GM23338 (cell line): Measurements from ENCODE around the gene DUS4L.

Experiments used
- CREB1 ChIP-seq: fragments of 250-450 bp; sonication (Bioruptor Pico); IDR thresholded peaks from 2 replicates; pipeline ENCODE4 v1.5.0; 2020; ENCODE audit warnings: low read depth, mild to moderate bottlenecking, moderate library complexity
- EZH2 ChIP-seq: fragments of 200-600 bp; sonication (generic); IDR thresholded peaks from one replicate; pipeline ENCODE4 v1.8.0; 2017; ENCODE audit warnings: antibody characterized with exemption, mild to moderate bottlenecking, low read depth; ENCODE audit not compliant: unreplicated experiment
- EZH2phosphoT487 ChIP-seq: fragments of 200-600 bp; sonication (generic); IDR thresholded peaks from one replicate; pipeline ENCODE4 v1.8.1; 2018; ENCODE audit warnings: antibody characterized with exemption; ENCODE audit not compliant: unreplicated experiment
- JUNB ChIP-seq: IDR thresholded peaks from one replicate; pipeline ENCODE4 v1.6.1; 2016; ENCODE audit warnings: antibody characterized with exemption; ENCODE audit not compliant: unreplicated experiment
- NANOG ChIP-seq: IDR thresholded peaks from 2 replicates; pipeline ENCODE4 v1.6.1; 2016; ENCODE audit warnings: antibody characterized with exemption, borderline replicate concordance
- POLR2AphosphoS5 ChIP-seq: IDR thresholded peaks from 2 replicates; pipeline ENCODE4 v1.6.1; 2016; ENCODE audit warnings: antibody characterized with exemption, low read depth
- STAT1 ChIP-seq: IDR thresholded peaks from one replicate; pipeline ENCODE4 v1.6.1; 2016; ENCODE audit warnings: antibody characterized with exemption; ENCODE audit not compliant: unreplicated experiment
- ZNF114 ChIP-seq: fragments of 250-450 bp; sonication (Bioruptor Pico); IDR thresholded peaks from 2 replicates; pipeline ENCODE4 v1.5.0; 2020; ENCODE audit warnings: mild to moderate bottlenecking, moderate library complexity
- ZNF331 ChIP-seq: fragments of 250-450 bp; sonication (Bioruptor Pico); IDR thresholded peaks from 2 replicates; pipeline ENCODE4 v1.5.0; 2020; ENCODE audit warnings: low read depth, mild to moderate bottlenecking, moderate library complexity
- TF ChIP-seq, protein P1 (sequence below), 2 experiments: fragments of 200-600 bp in 1 of 2; sonication (generic) in 1 of 2; conservative IDR thresholded peaks; 2 replicates each; pipeline versions ENCODE4 v1.5.1 to v1.6.1; 2016 to 2017; ENCODE audit warnings: antibody characterized with exemption in 2 of 2, low read depth in 2 of 2, mild to moderate bottlenecking in 2 of 2, moderate library complexity in 1 of 2
- TF ChIP-seq, protein P2 (sequence below): IDR thresholded peaks from one replicate; pipeline ENCODE4 v1.6.1; 2018; ENCODE audit warnings: antibody characterized with exemption; ENCODE audit not compliant: unreplicated experiment
- TF ChIP-seq, protein P3 (sequence below): IDR thresholded peaks from 2 replicates; pipeline ENCODE4 v1.6.1; 2016; ENCODE audit warnings: antibody characterized with exemption
- TF ChIP-seq, protein P4 (sequence below): fragments of 250-450 bp; sonication (Bioruptor Pico); IDR thresholded peaks from 2 replicates; pipeline ENCODE4 v1.5.0; 2020; ENCODE audit warnings: mild to moderate bottlenecking, moderate library complexity

DNA sequence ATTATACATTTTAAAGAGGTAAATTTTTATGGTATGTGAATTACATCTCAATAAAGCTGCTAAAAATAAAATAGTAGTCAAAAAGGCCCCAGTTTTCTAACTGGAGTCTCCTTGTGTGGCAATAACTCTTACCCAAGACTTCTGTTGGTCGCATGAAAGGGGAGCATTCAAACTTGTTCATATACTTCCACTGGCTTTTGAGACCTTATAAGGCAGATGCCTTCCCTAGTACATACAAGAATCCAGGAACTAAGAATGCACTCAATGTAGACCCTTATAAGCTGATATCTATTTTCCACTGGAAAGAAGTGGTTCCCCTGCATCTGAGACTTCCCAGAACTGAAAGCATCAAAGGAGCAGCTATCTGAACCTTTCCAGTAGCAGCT lies 29.2 kb downstream of the DUS4L start:
- TF ChIP-seq POLR2AphosphoS5 (no peak), EZH2 (no peak), EZH2phosphoT487 (no peak), CREB1 (CRISPR knock-in tag) (no peak), JUNB (no peak), ZNF331 (CRISPR knock-in tag) (no peak), NANOG (no peak), ZNF114 (no peak), STAT1 (no peak)
- TF ChIP-seq, protein P1, sequence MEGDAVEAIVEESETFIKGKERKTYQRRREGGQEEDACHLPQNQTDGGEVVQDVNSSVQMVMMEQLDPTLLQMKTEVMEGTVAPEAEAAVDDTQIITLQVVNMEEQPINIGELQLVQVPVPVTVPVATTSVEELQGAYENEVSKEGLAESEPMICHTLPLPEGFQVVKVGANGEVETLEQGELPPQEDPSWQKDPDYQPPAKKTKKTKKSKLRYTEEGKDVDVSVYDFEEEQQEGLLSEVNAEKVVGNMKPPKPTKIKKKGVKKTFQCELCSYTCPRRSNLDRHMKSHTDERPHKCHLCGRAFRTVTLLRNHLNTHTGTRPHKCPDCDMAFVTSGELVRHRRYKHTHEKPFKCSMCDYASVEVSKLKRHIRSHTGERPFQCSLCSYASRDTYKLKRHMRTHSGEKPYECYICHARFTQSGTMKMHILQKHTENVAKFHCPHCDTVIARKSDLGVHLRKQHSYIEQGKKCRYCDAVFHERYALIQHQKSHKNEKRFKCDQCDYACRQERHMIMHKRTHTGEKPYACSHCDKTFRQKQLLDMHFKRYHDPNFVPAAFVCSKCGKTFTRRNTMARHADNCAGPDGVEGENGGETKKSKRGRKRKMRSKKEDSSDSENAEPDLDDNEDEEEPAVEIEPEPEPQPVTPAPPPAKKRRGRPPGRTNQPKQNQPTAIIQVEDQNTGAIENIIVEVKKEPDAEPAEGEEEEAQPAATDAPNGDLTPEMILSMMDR (conservative IDR thresholded peaks at IDR 0.05; ENCODE audit: low read depth in 2 of 2): no peak
- TF ChIP-seq, protein P2, sequence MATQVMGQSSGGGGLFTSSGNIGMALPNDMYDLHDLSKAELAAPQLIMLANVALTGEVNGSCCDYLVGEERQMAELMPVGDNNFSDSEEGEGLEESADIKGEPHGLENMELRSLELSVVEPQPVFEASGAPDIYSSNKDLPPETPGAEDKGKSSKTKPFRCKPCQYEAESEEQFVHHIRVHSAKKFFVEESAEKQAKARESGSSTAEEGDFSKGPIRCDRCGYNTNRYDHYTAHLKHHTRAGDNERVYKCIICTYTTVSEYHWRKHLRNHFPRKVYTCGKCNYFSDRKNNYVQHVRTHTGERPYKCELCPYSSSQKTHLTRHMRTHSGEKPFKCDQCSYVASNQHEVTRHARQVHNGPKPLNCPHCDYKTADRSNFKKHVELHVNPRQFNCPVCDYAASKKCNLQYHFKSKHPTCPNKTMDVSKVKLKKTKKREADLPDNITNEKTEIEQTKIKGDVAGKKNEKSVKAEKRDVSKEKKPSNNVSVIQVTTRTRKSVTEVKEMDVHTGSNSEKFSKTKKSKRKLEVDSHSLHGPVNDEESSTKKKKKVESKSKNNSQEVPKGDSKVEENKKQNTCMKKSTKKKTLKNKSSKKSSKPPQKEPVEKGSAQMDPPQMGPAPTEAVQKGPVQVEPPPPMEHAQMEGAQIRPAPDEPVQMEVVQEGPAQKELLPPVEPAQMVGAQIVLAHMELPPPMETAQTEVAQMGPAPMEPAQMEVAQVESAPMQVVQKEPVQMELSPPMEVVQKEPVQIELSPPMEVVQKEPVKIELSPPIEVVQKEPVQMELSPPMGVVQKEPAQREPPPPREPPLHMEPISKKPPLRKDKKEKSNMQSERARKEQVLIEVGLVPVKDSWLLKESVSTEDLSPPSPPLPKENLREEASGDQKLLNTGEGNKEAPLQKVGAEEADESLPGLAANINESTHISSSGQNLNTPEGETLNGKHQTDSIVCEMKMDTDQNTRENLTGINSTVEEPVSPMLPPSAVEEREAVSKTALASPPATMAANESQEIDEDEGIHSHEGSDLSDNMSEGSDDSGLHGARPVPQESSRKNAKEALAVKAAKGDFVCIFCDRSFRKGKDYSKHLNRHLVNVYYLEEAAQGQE: no peak
- TF ChIP-seq, protein P3, sequence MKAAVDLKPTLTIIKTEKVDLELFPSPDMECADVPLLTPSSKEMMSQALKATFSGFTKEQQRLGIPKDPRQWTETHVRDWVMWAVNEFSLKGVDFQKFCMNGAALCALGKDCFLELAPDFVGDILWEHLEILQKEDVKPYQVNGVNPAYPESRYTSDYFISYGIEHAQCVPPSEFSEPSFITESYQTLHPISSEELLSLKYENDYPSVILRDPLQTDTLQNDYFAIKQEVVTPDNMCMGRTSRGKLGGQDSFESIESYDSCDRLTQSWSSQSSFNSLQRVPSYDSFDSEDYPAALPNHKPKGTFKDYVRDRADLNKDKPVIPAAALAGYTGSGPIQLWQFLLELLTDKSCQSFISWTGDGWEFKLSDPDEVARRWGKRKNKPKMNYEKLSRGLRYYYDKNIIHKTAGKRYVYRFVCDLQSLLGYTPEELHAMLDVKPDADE: no peak
- TF ChIP-seq, protein P4, sequence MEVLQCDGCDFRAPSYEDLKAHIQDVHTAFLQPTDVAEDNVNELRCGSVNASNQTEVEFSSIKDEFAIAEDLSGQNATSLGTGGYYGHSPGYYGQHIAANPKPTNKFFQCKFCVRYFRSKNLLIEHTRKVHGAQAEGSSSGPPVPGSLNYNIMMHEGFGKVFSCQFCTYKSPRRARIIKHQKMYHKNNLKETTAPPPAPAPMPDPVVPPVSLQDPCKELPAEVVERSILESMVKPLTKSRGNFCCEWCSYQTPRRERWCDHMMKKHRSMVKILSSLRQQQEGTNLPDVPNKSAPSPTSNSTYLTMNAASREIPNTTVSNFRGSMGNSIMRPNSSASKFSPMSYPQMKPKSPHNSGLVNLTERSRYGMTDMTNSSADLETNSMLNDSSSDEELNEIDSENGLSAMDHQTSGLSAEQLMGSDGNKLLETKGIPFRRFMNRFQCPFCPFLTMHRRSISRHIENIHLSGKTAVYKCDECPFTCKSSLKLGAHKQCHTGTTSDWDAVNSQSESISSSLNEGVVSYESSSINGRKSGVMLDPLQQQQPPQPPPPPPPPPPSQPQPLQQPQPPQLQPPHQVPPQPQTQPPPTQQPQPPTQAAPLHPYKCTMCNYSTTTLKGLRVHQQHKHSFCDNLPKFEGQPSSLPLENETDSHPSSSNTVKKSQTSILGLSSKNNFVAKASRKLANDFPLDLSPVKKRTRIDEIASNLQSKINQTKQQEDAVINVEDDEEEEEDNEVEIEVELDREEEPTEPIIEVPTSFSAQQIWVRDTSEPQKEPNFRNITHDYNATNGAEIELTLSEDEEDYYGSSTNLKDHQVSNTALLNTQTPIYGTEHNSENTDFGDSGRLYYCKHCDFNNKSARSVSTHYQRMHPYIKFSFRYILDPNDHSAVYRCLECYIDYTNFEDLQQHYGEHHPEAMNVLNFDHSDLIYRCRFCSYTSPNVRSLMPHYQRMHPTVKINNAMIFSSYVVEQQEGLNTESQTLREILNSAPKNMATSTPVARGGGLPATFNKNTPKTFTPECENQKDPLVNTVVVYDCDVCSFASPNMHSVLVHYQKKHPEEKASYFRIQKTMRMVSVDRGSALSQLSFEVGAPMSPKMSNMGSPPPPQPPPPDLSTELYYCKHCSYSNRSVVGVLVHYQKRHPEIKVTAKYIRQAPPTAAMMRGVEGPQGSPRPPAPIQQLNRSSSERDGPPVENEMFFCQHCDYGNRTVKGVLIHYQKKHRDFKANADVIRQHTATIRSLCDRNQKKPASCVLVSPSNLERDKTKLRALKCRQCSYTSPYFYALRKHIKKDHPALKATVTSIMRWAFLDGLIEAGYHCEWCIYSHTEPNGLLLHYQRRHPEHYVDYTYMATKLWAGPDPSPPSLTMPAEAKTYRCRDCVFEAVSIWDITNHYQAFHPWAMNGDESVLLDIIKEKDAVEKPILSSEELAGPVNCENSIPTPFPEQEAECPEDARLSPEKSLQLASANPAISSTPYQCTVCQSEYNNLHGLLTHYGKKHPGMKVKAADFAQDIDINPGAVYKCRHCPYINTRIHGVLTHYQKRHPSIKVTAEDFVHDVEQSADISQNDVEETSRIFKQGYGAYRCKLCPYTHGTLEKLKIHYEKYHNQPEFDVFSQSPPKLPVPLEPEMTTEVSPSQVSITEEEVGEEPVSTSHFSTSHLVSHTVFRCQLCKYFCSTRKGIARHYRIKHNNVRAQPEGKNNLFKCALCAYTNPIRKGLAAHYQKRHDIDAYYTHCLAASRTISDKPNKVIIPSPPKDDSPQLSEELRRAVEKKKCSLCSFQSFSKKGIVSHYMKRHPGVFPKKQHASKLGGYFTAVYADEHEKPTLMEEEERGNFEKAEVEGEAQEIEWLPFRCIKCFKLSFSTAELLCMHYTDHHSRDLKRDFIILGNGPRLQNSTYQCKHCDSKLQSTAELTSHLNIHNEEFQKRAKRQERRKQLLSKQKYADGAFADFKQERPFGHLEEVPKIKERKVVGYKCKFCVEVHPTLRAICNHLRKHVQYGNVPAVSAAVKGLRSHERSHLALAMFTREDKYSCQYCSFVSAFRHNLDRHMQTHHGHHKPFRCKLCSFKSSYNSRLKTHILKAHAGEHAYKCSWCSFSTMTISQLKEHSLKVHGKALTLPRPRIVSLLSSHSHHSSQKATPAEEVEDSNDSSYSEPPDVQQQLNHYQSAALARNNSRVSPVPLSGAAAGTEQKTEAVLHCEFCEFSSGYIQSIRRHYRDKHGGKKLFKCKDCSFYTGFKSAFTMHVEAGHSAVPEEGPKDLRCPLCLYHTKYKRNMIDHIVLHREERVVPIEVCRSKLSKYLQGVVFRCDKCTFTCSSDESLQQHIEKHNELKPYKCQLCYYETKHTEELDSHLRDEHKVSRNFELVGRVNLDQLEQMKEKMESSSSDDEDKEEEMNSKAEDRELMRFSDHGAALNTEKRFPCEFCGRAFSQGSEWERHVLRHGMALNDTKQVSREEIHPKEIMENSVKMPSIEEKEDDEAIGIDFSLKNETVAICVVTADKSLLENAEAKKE (CRISPR knock-in tag): no peak
